Stimulated activated CD4-positive, alpha-beta T cell treated with anti-CD3 and anti-CD28 coated beads, Interleukin-2, amount 100 ng/mL, for 24 hours (primary cell): Measurements from ENCODE around the gene ZNF181.
A peak's percentile ranks its signal among the peaks of the same experiment; 100 is the strongest.

Source experiments
- DNase-seq, 2 donors: peaks; one replicate each; pipeline ENCODE4 v3.0.0-alpha.2; 2020

Gene ZNF181

DNA sequence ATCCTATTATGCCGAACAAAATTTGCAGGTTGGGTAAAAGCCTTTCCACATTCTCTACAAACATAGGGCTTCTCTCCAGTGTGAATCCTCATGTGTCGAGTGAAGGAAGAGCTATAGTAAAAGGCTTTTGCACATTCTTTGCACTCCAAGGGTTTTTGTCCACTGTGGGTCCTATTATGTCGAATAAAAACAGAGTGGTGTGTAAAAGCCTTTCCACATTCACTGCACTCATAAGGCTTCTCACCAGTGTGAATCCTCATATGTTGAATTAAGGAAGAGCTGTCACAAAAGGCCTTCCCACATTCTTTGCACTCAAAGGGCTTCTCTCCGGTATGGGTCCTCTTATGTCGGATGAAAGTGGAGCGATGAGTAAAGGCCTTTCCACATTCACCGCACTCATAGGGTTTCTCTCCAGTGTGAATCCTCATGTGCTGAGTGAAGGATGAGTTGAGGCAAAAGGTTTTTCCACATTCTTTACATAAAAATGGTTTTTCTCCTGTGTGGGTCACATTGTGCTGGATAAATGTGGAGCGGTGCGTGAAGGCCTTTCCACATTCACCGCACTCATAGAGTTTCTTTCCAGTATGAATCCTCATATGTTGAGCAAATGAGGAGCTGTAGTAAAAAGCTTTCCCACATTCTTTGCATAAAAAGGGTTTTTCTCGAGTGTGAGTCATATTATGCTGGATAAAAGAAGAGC lies 25.3 kb downstream of the ZNF181 start:
- no peak for DNase-seq

DNA sequence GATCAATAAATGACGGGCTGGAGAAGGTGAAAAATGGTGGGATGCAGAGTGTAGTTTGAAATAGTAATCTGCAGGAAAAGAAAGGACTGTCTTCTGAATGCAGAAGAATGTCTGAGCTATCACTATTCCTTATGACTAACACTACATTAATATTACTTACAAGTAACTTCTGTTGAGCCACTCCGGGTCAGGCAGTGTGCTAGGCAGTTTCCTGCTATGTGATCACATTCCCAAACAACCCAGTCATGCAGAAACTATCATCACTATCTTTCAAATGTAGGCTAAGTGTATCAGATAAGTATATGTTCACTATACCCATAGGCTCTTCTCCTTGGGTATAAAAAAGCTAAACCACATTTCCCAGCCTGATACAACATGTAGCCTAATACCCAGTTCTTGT lies 32.3 kb downstream of the ZNF181 start:
- DNase-seq: no peak

DNA sequence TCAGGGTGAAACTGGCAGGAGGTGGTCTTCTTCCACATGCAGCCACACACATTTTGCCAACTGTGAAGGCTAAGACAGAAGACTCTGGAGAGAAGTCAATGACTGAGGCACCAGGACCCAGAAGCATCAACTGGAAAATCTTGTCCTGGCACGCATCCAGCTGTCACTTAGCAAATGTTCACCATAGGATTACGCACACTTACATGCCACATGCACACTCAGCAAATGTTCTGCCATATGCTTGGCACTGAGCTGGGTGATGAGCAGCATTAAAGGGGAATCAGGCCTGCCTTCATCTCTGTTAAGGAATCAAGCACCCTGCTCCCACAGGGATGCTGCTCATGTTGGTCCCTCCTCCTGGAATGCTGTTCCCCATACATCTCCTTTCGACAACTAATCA lies 33.9 kb downstream of the ZNF181 start:
- DNase-seq: no peak

DNA sequence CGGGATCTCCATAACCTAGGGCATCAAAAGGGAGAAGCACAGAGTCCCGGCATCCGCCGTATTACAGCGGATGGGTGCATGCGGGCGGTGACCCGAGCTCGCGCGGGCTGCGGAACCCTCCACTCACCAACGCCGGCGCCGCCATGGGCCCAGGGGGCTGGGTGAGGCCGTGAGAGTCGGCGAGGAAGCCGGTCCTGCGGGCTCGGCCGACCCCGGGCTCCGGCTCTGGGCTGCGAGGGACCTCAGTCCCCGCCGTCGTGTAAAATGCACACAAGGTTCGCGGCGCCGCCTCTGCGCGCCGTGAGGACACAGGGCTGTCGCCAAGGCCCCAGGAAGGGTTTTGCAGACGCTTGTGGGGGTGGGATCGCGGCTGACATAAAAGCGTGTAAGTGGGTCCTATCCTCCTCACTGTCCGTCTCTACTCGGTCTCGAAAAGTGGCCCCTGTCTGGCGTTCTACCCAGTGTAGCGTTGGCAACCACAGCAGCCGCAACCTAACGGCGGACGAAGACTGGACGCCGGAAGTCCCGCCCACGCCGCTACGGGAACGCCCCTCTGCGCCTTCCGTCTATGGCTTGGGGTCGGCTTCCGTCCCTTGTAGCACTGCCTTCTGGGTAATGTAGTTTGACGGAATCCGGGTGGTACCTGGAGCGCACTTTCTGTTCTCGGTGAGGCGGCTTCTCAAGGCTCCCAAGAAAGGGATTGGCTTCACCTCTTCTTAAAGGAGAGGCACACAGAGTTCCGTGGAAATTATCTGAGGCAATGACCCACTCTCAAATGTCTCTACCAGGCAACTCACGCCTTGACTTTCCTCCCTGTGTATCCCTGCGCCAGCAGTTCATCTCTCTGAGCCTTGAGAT lies 38.9 kb downstream of the ZNF181 start, which contains the start of gene ZNF599:
TSS of gene ZNF599 (minus strand) at position 519 of the 858 bp plus-strand sequence. CDS start at position 145, 374 bp downstream.
- DNase-seq: peak; percentile 91 to 93

DNA sequence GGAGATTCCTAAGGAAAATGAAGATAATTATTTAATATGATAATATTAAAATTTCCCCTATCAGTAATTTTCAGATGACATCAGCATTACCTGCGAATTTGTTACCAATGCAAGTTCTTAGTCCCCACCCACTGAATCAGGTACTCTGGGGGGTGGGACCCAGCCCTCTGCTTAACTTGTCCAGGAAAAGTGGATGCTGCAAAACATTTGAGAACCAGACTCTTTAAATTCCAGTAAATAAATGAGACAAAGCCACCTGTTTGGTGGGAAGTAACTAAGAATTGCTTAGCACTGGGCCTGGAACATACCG lies 39.5 kb downstream of the ZNF181 start:
- DNase-seq: no peak

DNA sequence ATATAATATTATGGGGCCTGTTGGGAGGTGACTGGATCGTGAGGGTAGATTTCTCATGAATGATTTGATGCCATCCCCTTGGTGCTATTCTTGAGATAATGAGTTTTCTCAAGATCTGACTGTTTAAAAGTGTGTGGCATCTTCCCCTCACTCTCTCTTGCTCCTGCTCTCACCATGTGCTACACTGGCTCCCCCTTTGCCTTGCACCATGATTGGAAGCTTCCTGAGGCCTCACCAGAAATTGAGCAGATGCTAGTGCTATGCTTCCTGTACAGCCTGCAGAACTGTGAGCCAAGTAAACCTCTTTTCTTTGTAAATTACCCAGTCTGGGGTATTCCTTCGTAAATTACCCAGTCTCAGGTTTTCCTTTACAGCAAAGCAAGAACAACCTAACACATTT lies 40.8 kb downstream of the ZNF181 start:
- no peak for DNase-seq

DNA sequence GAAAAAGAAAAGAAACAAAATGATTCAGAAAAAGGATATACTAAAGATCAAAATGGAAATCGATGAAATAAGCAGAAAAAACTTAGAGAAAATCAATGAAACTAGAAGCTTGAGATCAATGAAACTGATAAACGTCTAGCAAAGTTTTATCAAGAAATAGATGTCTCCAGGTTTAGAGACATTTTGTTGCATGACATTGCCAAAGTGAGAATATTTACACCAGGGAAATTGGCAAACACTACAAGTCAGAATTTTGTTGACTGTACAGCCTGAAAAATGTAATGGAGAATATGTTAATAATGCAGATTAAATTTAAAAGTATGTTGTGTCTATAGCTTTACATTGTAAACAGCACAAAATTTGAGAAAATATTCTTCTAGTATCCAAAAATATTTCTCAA lies 44.3 kb downstream of the ZNF181 start:
- DNase-seq: no peak

DNA sequence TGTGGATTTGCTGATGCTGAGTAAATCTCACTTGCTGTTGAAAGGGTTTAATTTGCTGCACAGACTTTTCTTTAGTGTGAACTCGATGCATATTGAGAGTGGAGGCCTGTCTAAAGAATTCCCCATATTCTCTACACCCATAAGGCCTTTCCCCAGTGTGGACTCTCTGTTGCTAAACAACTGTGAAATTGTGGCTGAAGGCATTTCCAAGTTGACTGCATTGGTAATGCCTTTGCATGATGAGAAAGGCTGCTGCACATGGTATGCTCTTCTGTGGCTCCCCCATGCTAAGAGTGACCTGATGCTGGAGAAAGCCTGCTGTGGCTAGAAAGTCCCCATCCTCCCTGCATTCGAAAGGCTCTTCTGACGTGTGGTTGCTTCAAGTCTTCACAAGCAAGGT lies 45.6 kb downstream of the ZNF181 start:
- DNase-seq: no peak

DNA sequence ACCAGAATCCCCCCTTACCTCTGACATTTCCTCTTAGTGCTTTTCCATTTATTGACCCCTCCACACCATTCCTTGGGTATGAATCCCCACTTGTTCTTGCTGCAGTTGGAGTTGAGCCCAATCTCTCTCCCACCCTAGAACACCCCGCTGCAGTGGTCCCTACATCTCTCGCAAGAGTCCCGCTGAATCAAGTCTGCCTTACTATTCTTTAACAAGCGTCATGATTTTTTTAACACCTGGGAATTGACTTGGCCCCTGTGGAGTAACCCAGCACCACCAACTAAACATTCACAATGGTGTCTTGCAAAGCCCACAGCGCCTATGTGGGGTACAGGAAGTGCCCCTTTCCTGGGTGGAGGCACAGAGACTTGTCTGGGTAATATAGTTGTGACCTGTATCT lies 52.2 kb downstream of the ZNF181 start:
- no peak for DNase-seq

DNA sequence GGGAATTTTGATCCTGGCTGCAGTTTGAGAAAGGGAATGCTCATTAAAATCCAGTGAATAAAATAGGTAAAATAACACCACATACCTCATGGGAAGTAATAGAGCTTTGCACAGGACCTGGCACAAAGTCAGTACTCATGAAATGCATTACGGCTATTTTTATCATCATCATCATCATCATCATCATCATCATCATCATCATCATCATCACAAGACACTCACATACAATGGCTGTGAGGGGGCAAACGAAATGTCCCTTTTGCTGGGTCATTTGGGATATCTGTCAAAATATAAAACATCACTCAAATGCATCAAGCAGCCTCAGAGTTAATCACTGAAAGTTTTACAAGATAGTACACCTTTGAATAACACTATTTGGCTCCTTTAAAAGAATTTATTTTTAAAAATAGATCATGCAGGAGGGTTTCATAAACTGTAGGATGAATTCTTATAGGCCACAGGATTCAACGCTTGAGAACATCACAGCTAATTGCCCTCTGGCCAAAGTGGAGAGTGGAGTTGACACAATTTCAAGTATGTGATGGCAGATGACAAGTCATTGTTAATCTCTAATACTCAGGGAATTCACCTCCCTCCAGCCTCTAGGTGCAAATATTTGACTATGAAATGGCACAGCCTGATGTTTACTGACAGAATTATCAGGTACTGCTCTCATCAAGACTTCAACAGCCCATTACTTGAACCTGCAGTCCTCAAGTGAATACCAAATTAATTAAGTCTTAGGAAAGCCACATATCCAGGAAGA lies 53.2 kb downstream of the ZNF181 start:
- DNase-seq: no peak

DNA sequence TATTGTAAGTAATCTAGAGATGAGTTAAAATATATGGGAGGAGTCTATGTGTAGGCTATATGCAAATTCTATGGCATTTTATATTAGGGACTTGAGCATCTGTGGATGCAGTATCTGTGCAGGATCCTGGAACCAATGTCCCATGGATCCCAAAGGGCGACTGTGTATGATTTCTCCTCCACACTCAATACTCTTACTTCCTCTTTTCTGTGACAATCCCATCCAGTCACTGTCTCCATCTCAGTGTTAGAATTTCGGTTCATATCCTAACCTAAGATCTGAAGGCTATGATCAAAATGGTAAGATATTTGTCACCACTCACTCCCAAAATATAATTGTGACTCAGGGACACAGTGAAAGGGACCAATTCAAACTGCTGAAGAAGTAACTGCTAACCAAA lies 54.0 kb downstream of the ZNF181 start:
- DNase-seq: no peak

DNA sequence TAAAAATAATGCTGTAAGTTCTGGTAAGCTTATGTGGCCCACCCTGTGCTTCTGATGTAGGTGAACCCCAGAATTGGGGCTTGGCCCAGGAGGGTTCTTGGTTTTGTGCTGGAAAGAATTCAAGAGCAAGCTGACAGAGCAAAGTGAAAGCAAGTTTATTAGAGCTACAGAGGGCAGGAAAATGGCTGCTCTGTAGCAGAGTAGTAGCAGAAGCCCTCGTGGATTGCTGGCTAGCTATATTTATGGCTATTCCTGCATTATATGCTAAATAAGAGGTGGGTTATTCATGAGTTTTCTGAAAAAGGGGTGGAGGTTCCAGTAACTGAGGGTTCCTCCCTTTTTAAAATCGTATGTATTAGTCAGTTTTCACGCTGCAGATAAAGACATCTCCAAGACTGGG lies 59.5 kb downstream of the ZNF181 start:
- no peak for DNase-seq

DNA sequence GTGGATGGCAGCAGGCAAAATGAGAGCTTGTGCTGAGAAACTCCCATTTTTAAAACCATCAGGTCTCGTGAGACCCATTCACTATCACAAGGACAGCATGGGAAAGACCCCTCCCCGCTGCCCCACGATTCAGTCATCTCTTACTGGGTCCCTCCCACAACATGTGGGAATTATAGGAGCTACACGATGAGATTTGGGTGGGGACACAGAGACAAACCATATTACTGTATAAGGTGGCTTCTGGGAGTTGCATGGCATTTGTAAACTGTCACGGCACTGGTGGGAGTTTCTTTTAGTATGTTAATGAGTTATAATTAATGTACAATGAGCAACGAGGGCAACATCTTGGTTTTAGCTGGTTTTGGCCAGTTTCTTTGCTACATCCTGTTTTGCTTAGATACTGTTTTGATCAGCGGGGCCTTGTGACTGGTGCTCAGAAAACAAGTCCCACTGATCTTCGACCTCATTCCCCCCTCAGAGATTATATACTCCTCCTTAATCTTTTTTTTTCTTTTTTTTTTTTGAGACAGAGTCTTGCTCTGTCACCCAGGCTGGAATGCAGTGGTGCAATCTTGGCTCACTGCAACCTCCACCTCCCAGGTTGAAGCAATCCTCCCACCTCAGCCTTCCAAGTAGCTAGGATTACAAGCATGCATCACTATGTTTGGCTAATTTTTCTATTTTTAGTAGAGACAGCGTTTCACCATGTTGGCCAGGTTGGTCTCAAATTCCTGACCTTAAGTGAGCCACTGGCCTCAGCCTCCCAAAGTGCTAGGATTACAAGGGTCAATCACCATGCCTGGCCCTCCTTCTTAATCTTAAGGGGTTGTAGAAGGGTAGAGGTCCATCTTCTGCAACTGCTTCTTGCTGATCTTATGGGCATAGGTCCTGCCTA lies 60.3 kb downstream of the ZNF181 start:
- no peak for DNase-seq
